ENCODE data around the gene MYO18B.
"Not testable (repeated sequence)": the region's sequence is repeated elsewhere in the genome, so short reads cannot be mapped to it uniquely, and the experiment has no call there.

MYO18B gene

DNA sequence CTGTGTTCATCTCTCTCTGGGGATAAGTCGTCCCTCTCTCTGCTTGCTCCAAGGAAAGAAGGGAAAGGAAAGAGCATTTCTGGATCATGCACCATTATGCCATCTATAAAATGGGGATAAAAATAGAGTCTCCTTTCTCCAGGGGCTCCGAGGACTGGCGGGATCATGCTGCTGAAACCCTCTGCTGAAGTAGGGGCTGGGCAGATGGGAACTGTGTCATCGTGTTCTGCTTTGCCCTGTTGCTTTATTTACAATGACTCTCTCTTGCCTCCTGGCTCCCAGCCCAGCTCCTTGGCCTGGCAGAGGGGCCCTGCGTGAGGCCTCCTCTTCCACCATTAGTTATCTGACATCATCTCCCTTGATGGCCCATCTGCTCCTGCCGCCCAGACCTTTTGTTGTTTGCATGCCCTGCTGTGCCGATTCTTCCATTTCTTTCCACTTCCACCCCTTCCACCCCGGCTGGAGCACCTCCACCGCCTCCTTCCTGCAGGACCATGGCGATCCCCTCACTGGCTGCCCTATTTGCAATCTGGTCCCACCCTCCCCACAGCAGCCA is 200.9 kb downstream of the MYO18B start:
- no peak for DNase-seq (ENCODE audit: low spot score)

- DNase-seq (ENCODE audit: low spot score), result no peak
These were observed 208.1 kb downstream of the MYO18B start for GRCh38 chr22:25950111-25950510.

GRCh38 chr22:25953276-25953675 is 211.3 kb downstream of the MYO18B start:
- DNase-seq (ENCODE audit: low spot score), result no peak

DNA sequence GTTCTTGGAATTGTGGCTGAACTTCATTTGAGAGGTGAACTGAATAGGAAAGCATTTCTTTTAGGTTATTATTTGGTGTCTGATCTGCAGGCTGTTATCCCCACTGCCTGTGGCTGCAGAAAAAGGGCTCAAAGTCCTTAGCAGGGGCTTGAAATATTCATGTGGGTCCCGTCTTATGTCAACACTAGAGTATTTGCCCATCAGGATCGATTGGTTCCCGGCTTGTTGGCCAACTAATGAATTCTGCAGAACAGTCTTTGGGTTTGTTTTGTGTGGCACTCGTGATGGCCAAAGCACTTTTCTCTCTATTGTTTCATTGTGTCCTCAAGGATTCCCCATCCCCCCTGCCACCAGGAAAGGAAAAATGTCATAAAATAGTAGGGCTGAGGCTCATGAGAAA is 211.9 kb downstream of the MYO18B start:
- DNase-seq (ENCODE audit: low spot score), result no peak

DNA sequence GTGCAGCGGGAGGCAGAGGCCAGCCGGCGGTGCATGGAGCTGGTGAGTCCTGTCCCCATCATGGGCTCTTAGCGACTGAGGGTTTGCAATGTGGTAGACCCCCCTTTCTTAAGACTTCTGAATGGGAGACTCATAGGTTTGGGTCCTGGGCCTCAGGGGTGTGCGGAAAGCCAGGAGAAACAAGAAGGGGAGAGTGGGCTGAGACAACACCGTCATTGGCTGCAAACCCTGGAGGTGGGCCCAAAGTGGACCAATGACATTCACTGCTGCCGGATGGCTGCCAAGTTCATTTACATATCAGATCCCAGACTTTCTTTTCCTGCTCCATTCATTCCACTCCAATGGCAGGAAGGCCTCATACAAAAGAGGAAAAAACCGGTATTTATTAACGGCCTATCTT is 213.3 kb downstream of the MYO18B start:
- no peak for DNase-seq (ENCODE audit: low spot score)

DNA sequence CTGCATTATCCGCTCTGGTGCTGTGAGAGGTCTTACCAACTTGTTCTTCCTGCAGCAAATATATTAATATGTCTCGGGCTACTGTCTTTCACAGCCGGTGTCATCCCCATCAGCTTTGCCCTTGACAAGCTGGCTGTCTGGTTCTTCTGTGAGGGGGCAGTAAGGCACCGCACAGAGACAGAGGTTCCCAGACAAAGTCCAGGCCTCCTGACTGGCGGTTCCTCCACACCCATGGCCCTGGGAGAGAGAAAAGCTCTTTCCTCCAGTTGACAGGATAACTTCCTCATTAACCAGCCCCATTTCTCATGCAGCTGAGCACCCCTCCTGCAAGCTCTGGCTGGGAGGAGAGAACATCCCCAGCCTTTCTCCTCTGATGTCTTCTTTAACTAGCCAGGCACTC is 214.8 kb downstream of the MYO18B start:
- DNase-seq (ENCODE audit: low spot score), result no peak

DNA sequence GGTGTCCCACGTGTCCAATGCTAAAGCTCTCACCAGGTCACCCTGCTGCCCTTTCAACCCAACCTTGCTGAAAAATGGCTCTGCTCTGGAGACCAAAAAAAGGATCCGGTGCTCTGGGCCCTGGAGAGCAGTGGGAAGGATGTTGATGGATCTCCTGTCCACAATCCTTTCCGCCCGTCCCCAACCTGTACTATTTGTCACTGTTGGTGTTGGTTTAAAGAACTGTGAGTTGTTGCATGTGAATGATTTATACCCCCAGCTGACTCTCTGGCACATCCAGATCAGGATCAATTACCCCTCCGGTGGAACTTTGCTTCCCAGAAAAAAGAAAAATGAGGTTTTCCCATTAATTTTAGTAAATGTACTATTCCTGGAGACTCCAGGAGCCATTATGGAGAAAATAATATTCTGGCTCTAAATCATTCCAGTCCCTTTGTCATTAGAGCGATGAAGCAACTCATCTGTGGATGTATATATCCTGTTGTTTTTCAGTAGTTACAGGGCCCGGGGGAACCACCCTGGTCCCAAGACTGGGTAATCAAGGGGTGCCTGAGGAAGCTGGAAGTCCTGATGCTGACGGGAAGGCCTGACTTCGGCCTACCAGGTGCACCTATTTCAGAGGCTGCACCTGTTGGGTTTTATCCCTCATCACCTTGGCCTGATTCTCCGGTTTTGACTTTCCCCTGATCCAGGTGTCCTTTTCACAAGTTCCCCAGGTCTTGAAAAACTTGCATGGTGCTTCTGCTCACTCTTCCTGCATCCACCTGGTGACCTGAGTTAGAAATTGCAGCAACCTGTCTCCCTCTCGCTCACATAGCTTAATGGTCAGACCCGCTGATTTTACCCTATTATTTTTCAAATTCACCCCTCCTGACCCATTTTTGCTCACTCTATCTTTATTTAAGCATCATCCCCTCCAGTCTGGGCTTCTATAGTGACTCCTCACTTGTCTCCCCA is 218.1 kb downstream of the MYO18B start:
- no peak for DNase-seq (ENCODE audit: low spot score)

GRCh38 chr22:25961699-25962098 is 219.7 kb downstream of the MYO18B start:
- no peak for DNase-seq (ENCODE audit: low spot score)

DNA sequence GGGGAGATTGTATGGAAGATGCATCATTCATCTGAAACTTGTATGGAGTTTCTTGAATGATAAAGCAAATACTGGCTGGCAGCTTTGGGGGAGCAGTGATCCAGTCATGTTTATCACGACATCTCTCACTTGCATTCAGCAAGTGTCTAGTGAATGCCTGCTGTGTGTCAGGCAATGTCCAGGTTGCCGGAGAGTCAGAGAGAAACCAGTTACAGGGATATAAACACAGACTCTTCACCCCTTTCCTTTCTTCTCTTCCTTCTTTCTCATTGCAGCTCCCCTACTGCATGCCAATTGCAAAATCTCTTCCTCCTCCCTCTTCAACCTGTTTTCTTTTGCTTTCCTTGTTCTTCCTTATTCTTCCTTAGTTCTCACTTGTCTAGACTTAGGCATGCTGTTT is 220.7 kb downstream of the MYO18B start:
- no peak for DNase-seq (ENCODE audit: low spot score)

DNA sequence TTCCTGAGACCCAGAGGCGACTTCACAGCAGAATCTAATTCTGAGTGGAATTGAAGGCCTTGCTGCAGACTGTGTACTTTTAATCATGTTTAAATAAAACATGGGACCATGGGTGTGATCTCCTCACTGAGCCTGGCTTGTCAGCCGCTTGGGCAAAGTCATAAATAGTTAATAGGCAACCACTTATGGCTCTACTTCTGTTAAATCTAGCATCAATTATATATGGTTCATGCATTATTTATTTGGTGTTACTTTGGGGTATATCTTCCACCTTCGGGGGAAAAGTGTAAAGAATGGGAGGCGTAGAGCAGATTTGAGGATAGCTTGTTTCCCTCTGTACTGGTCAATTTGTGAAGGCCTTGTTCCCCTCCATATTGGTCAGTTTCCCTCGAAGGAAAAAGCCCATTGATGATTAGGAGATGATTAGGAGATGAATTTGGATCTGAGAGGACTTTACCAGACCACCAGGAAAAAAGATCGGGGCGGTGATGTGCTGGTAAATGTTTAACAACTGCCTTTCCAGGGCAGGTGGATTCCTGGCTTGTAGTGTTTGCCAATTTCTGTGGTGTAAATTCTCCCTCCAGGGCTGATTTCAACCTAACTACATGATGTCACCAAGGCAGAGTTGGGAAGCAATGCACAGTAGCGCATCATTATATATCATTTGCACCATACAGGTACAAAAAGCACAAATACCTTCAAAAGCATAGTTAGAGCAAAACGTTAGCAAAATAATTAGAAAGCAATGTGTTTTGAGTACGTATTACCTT is 223.2 kb downstream of the MYO18B start:
- no peak for DNase-seq (ENCODE audit: low spot score)

- DNase-seq (ENCODE audit: low spot score), result no peak
These were observed 224.5 kb downstream of the MYO18B start for GRCh38 chr22:25966448-25966913.

GRCh38 chr22:25969286-25969685 is 227.3 kb downstream of the MYO18B start:
- DNase-seq (ENCODE audit: low spot score), result no peak

DNA sequence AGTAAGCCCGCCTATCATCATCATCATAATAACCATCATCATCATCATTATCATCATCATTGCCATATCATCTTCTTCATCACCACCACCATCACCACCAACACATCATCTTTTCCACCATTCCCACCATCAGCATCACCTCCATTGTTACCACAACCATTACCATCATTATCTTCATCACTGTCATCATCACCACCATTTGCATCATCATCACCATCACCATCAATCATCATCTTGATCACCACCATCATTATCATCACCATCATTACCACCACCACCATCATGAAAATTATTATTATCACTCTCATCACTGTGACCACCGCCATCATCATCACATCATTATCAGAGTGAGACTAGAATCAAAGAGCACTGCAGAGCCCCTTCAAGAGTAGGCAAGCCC is 227.9 kb downstream of the MYO18B start:
- DNase-seq (ENCODE audit: low spot score), result no peak

- no peak for DNase-seq (ENCODE audit: low spot score)
These were observed 228.5 kb downstream of the MYO18B start for GRCh38 chr22:25970374-25970911.

DNA sequence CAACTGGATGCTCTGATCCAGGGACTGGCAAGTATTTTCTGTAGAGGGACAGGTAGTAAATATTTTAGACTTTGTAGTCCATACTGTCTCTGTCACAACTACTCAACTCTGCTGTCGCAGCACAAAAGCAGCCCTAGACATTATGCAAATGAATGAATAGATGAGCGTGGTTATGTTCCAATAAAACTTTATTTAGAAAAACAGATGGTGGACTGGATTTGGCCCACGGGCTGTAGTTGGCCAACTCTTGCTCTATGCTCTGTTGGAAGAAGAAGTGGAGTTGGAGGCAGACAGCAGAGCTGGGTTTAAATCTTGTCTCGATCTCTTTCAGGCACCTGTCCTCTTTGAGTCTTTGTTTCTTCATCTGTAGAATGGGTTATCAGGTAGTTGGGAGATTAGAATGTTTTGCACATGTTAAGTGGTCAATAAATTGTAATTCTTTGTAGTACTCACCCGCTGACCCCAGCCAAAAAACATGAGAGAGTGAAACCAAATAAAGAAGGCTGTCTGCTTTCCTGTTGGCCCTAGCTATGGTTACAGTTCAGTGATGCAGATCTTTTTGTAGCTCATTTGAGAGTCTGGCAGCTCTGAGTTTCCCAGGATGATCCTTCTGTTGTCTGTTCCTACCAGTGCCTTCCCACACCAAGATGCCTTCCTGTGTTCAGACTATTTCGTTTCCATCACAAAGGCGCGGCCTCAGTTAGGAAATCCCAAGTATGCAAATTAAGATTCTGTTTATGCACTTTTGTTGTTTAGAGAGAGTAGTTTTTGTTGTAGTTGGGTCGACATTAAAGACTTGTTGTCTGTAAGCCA is 229.2 kb downstream of the MYO18B start:
- no peak for DNase-seq (ENCODE audit: low spot score)

- DNase-seq (ENCODE audit: low spot score), result no peak
These were observed 230.4 kb downstream of the MYO18B start for GRCh38 chr22:25972397-25972796.

DNA sequence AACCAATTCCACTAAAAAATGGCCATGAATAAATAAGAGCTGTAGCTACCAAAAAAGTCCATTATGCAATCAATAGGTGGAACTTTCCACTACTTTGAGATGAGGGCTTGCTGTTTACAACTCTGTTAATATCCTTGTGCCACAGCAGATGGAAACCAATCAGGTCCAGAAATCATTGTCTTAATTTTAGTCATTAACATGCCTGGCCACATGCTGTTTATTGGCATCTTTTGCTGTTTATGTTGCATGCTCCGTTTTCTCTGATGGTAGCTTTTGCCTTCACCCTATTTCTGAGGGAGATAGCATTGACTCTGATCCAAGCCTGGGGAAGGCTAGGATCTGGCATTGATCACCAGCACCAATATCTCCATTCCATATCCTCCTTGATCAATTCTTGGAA is 234.4 kb downstream of the MYO18B start:
- no peak for DNase-seq (ENCODE audit: low spot score)

- DNase-seq (ENCODE audit: low spot score), result no peak
These were observed 238.0 kb downstream of the MYO18B start for GRCh38 chr22:25979968-25980367.

DNA sequence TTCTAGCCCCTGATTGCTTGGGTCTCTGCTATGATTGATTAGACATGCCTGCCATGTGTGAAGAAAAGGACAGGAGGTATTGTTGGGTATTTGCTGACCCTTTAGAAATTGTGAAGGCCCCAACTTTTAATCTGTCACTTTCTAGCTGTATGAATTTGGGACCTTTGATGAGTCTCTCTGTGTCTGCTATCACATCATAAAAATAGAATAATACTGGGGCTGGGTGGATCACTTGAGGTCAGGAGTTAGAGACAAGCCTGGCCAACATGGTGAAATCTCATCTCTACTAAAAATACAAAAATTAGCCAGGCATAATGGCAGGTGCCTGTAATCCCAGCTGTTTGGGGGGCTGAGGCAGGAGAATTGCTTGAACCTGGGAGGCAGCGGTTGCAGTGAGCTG is 242.9 kb downstream of the MYO18B start:
- not testable (repeated sequence) for DNase-seq (ENCODE audit: low spot score)

DNA sequence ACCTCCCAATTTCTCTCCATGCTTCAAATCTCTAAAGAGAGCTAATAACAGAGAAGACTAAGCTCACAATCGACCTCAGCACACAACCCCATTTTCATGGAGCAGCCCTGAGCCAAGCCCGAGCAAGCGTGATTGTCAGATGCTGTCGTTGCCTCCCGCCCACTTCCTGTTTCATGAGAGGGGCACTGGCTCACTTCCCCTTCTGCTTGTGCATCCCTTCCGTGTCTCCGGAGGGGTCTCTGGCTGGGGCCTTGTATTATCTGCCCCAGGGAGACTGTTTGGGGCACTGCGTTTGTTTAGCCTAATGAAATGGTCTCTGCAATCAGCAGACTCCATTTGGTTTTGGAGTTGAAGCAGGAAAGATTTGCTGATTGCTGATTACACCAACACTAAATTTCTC is 246.0 kb downstream of the MYO18B start:
- no peak for DNase-seq (ENCODE audit: low spot score)

- no peak for DNase-seq (ENCODE audit: low spot score)
These were observed 249.0 kb downstream of the MYO18B start for GRCh38 chr22:25990940-25991339.

DNA sequence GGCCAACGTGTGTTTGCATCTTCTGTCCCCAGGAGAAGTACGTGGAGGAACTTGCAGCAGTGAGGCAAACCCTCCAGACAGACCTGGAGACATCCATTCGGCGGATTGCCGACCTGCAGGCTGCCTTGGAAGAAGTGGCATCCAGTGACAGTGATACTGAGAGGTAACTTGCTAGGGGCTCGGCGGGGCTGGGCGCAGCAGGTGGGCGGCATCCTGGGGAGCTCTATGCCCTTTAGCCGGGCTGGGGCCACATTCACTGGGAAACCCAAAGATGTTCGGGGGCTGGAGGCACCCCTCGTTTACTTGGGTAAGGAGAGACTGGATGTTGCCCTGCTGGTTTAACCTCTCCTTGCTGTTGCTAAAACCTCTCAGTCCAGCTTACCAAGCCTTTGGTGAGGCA is 250.3 kb downstream of the MYO18B start:
- no peak for DNase-seq (ENCODE audit: low spot score)

Data from SW480 (cell line).